ENCODE measurements around the gene EFCAB5.

The EFCAB5 gene

DNA sequence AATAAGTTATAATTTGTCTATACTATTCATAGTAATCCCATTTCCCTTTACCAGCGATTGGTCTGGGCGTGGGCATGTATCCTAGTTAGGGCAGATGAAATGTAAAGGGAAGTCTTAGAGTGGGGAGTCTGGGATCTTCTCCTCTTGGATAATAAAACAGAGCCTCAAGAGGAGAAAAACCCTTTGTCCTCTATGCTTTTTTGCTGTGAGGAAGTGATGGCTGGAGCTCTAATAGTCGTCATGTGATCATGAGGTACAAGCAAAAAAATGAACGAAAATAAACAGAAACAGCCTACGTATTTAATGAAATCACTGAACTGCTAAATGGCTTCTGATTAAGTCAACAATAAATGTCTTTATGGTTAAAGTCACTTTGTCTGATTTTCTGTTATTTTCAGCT is 26.8 kb downstream of the EFCAB5 start:
- H3K4me3 ChIP-seq (IDR thresholded peaks at IDR 0.05; ENCODE audit: insufficient read depth, low read depth, low read length) = no peak overlapping the region
- no peaks in the 10 kb centered on the region for H4K20me1 ChIP-seq (ENCODE audit: insufficient read depth)
- no peaks in the 10 kb centered on the region for H3K36me3 ChIP-seq (ENCODE audit: insufficient read depth)
- no peak overlapping the region for H2AFZ ChIP-seq (ENCODE audit: low read depth)
- H3K79me2 ChIP-seq (ENCODE audit: insufficient read depth, low read depth) = no peaks in the 10 kb centered on the region
- no peaks in the 10 kb centered on the region for H3K4me1 ChIP-seq (ENCODE audit: low read depth, poor library complexity, severe bottlenecking)
- no peak overlapping the region for H3K27ac ChIP-seq
- H3K27me3 ChIP-seq (ENCODE audit: insufficient read depth, low read depth) = no peaks in the 10 kb centered on the region
- TF ChIP-seq, protein P1, sequence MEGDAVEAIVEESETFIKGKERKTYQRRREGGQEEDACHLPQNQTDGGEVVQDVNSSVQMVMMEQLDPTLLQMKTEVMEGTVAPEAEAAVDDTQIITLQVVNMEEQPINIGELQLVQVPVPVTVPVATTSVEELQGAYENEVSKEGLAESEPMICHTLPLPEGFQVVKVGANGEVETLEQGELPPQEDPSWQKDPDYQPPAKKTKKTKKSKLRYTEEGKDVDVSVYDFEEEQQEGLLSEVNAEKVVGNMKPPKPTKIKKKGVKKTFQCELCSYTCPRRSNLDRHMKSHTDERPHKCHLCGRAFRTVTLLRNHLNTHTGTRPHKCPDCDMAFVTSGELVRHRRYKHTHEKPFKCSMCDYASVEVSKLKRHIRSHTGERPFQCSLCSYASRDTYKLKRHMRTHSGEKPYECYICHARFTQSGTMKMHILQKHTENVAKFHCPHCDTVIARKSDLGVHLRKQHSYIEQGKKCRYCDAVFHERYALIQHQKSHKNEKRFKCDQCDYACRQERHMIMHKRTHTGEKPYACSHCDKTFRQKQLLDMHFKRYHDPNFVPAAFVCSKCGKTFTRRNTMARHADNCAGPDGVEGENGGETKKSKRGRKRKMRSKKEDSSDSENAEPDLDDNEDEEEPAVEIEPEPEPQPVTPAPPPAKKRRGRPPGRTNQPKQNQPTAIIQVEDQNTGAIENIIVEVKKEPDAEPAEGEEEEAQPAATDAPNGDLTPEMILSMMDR (conservative IDR thresholded peaks at IDR 0.05; ENCODE audit: low read depth, low read length) = no peak
- H3K9ac ChIP-seq = no peak overlapping the region
- H3K4me2 ChIP-seq = no peak overlapping the region

DNA sequence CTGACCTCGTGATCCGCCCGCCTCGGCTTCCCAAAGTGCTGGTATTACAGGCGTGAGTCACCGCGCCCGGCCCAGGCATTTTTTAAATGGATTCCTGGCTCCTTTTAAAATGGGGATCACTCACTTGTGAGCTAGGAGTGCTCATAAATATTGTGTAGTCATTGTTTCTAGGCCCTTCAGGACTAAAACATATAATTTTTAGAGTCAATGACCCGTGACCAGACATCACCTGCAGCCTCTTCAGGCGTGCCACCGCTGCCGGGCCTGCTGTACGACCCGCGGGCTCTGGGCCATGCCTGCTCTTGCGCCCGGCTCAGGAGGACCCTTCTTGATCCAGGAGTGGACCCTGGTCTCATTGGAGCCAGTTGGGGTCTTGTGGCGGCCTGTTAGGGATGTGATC is 30.8 kb downstream of the EFCAB5 start:
- H2AFZ ChIP-seq (ENCODE audit: low read depth) = no peak overlapping the region
- H3K4me1 ChIP-seq (ENCODE audit: low read depth, poor library complexity, severe bottlenecking) = no peaks in the 10 kb centered on the region
- TF ChIP-seq, protein P1 (conservative IDR thresholded peaks at IDR 0.05; ENCODE audit: low read depth, low read length) = no peak

GRCh38 chr17:29973005-29973404 is 31.6 kb downstream of the EFCAB5 start:
- Histone ChIP-seq H2AFZ (ENCODE audit: low read depth) (no peak overlapping the region), H3K36me3 (ENCODE audit: insufficient read depth) (no peaks in the 10 kb centered on the region)
- TF ChIP-seq, protein P1 (conservative IDR thresholded peaks at IDR 0.05; ENCODE audit: low read depth, low read length) = no peak

More for the DNA sequence above, 30.8 kb downstream of the EFCAB5 start:
- Histone ChIP-seq H4K20me1 (ENCODE audit: insufficient read depth) (no peaks in the 10 kb centered on the region), H3K4me2 (no peak overlapping the region), H3K27me3 (ENCODE audit: insufficient read depth, low read depth) (no peaks in the 10 kb centered on the region), H3K79me2 (ENCODE audit: insufficient read depth, low read depth) (no peaks in the 10 kb centered on the region), H3K9ac (no peak overlapping the region), H3K4me3 (IDR thresholded peaks at IDR 0.05; ENCODE audit: insufficient read depth, low read depth, low read length) (no peak overlapping the region), H3K36me3 (ENCODE audit: insufficient read depth) (no peaks in the 10 kb centered on the region), H3K27ac (no peak overlapping the region)

GRCh38 chr17:29977836-29978235 is 36.4 kb downstream of the EFCAB5 start:
- TF ChIP-seq, protein P1 (conservative IDR thresholded peaks at IDR 0.05; ENCODE audit: low read depth, low read length) = no peak
- Histone ChIP-seq H3K27ac (no peak overlapping the region), H3K79me2 (ENCODE audit: insufficient read depth, low read depth) (no peaks in the 10 kb centered on the region), H3K4me1 (ENCODE audit: low read depth, poor library complexity, severe bottlenecking) (no peaks in the 10 kb centered on the region), H2AFZ (ENCODE audit: low read depth) (no peak overlapping the region), H3K4me2 (no peak overlapping the region), H3K9ac (no peak overlapping the region), H3K36me3 (ENCODE audit: insufficient read depth) (no peaks in the 10 kb centered on the region), H3K4me3 (IDR thresholded peaks at IDR 0.05; ENCODE audit: insufficient read depth, low read depth, low read length) (no peak overlapping the region), H4K20me1 (ENCODE audit: insufficient read depth) (no peaks in the 10 kb centered on the region), H3K27me3 (ENCODE audit: insufficient read depth, low read depth) (no peaks in the 10 kb centered on the region)

More at GRCh38 chr17:29973005-29973404, 31.6 kb downstream of the EFCAB5 start:
- H3K4me1 ChIP-seq (ENCODE audit: low read depth, poor library complexity, severe bottlenecking) = no peaks in the 10 kb centered on the region
- H3K79me2 ChIP-seq (ENCODE audit: insufficient read depth, low read depth) = no peaks in the 10 kb centered on the region
- H3K9ac ChIP-seq = no peak overlapping the region
- no peaks in the 10 kb centered on the region for H4K20me1 ChIP-seq (ENCODE audit: insufficient read depth)
- H3K27ac ChIP-seq = no peak overlapping the region
- H3K27me3 ChIP-seq (ENCODE audit: insufficient read depth, low read depth) = no peaks in the 10 kb centered on the region
- no peak overlapping the region for H3K4me3 ChIP-seq (IDR thresholded peaks at IDR 0.05; ENCODE audit: insufficient read depth, low read depth, low read length)
- no peak overlapping the region for H3K4me2 ChIP-seq
